Prostate gland (tissue), 2 donors: ENCODE results near the gene MXRA5.

Experiments used
- CTCF ChIP-seq, 4 experiments: fragments of 200-600 bp in 2 of 4; fragments of 450-650 bp in 2 of 4; sonication (generic) in 2 of 4; IDR thresholded peaks; 1 replicate in 3 of 4; 2 replicates in 1 of 4; pipeline ENCODE4 v1.5.1; 2016 to 2019; ENCODE audit warnings: antibody characterized with exemption in 4 of 4, mild to moderate bottlenecking in 2 of 4, moderate library complexity in 2 of 4
- POLR2AphosphoS5 ChIP-seq: sonication (generic); formaldehyde crosslinking; IDR thresholded peaks from one replicate; pipeline ENCODE4 v1.6.1; 2017; ENCODE audit warnings: antibody characterized with exemption

- TF ChIP-seq CTCF (IDR thresholded peaks at IDR 0.05) (no peak), POLR2AphosphoS5 (no peak)
Measured at GRCh38 chrX:3293251-3293650, 53.2 kb downstream of the MXRA5 start.
